ENCODE measurements around the gene FBXO8. TPM values are rescaled to one million over a fixed set of nuclear protein-coding genes. Genes with fewer than 3 reads are reported as not detected.
"Not testable (repeated sequence)": the region's sequence is repeated elsewhere in the genome, so short reads cannot be mapped to it uniquely, and the experiment has no call there.

Gene FBXO8
- total RNA-seq, 4 donors from 2014 or later: 38.4 to 47.0 (median 42.5) TPM

DNA sequence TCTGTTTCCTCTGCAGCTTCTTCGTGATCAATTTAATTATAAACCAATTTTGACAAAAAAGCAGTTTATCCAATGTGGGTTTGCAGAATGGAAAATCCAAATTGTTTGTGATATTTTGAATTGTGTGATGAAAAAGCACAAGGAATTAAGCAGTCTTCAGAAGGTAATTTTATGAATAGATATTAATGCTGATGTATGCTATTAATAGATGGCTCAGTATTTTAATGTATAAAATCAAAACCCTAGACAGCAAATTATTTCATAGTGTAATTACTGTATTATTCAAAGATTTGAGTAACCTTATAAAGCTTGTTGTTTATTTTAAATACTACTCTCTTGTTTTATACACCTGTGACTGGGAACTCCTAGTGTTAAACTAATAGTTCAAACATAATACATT, 20.2 kb upstream of the FBXO8 start:
- 99 to 100% methylated on average over 1 of the region's 1 CpG for WGBS, 2 donors
- Histone ChIP-seq H3K9me3 (no peaks in the 10 kb centered on the region), H3K4me3 (replicated peaks in 1 of 3) (no peak overlapping the region), H3K4me1 (no peaks in the 10 kb centered on the region), H3K36me3 (peaks cover 0 to 11% of the 10 kb centered on the region in 2 donors), H3K27me3 (no peaks in the 10 kb centered on the region), H3K27ac (no peak overlapping the region)
- intact Hi-C loops (cut with DNase I): no loop called here
- no peak for DNase-seq
- TF ChIP-seq POLR2A (IDR thresholded peaks at IDR 0.05): no peak
- TF ChIP-seq, protein P1, sequence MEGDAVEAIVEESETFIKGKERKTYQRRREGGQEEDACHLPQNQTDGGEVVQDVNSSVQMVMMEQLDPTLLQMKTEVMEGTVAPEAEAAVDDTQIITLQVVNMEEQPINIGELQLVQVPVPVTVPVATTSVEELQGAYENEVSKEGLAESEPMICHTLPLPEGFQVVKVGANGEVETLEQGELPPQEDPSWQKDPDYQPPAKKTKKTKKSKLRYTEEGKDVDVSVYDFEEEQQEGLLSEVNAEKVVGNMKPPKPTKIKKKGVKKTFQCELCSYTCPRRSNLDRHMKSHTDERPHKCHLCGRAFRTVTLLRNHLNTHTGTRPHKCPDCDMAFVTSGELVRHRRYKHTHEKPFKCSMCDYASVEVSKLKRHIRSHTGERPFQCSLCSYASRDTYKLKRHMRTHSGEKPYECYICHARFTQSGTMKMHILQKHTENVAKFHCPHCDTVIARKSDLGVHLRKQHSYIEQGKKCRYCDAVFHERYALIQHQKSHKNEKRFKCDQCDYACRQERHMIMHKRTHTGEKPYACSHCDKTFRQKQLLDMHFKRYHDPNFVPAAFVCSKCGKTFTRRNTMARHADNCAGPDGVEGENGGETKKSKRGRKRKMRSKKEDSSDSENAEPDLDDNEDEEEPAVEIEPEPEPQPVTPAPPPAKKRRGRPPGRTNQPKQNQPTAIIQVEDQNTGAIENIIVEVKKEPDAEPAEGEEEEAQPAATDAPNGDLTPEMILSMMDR (IDR thresholded peaks at IDR 0.05): no peak

DNA sequence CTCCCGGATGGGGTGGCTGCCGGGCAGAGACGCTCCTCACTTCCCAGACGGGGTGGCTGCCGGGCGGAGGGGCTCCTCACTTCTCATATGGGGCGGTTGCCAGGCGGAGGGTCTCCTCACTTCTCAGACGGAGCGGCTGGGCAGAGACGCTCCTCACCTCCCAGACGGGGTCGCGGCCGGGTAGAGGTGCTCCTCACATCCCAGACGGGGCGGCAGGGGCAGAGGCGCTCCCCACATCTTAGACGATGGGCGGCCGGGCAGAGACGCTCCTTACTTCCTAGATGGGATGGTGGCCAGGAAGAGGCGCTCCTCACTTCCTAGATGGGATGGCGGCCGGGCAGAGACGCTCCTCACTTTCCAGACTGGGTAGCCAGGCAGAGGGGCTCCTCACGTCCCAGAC, 11.7 kb upstream of the FBXO8 start:
- 80 to 100% methylated on average over 1 to 2 of the region's 27 CpGs for WGBS, 2 donors
- H3K36me3 ChIP-seq; H3K4me3 ChIP-seq (replicated peaks in 1 of 3); intact Hi-C loops (cut with DNase I); H3K9me3 ChIP-seq; DNase-seq; H3K27me3 ChIP-seq; H3K4me1 ChIP-seq; H3K27ac ChIP-seq: not testable (repeated sequence)

GRCh38 chr4:174294641-174295040, 11.2 kb upstream of the FBXO8 start:
- intact Hi-C loops (cut with DNase I); H3K27me3 ChIP-seq; H3K27ac ChIP-seq; DNase-seq; H3K4me3 ChIP-seq (replicated peaks in 1 of 3); H3K4me1 ChIP-seq; H3K9me3 ChIP-seq; H3K36me3 ChIP-seq: not testable (repeated sequence)
- no CpG with 5 or more reads among the region's 30 CpGs for WGBS, 2 donors

DNA sequence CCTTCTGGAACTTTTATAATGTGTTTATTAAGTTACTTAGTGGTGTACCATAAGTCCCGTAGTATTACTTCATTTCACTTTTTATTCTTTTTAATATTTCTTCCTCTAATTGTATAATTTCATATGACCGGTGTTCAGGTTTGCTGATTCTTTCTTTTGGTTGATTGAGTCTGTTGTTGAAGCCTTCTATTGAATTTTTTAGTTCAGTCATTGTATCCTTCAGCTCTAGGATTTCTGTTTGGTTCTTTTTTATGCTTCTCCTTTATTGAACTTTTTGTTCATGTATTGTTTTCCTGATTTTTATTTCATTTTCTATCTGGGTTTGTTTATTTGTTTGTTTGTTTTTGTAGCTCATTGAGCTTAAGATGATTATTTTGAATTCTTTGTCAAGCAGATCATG, 9.0 kb upstream of the FBXO8 start:
- H3K4me3 ChIP-seq (replicated peaks in 1 of 3): no peak overlapping the region
- WGBS, 2 donors: 98 to 99% methylated on average over 2 of the region's 2 CpGs
- intact Hi-C loops (cut with DNase I): no loop called here
- H3K4me1 ChIP-seq: no peaks in the 10 kb centered on the region
- H3K27ac ChIP-seq: no peak overlapping the region
- no peaks in the 10 kb centered on the region for H3K9me3 ChIP-seq
- TF ChIP-seq, protein P1 (IDR thresholded peaks at IDR 0.05): no peak
- TF ChIP-seq POLR2A (IDR thresholded peaks at IDR 0.05): no peak
- no peaks in the 10 kb centered on the region for H3K36me3 ChIP-seq
- no peak for DNase-seq
- no peaks in the 10 kb centered on the region for H3K27me3 ChIP-seq

GRCh38 chr4:174286870-174287269, 3.4 kb upstream of the FBXO8 start:
- no peak for DNase-seq
- intact Hi-C loops (cut with DNase I): no loop called here

DNA sequence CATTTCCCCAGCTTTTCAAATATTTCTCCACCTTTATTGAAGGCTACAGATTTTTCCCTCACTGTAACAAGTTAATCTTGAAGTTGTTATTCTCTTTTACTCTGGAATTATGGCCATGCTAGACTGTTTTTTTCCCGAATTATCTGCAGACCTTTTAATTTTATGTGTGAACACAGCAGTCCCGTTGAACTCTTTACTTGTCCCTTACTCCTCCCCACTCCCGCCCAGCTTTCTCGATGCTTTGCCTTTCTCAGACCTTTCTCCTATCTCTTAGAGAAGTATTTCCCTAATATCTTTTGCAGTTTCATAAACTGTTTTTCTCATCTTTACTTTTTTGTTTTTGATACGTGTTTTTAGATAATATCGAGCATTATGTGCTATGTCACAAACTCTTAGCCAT, 1.0 kb upstream of the FBXO8 start:
- DNase-seq: no peak

More at GRCh38 chr4:174286870-174287269, 3.4 kb upstream of the FBXO8 start:
- no peak for TF ChIP-seq POLR2A (IDR thresholded peaks at IDR 0.05)
- TF ChIP-seq, protein P1 (IDR thresholded peaks at IDR 0.05): no peak
- no peaks in the 10 kb centered on the region for H3K9me3 ChIP-seq
- H3K4me3 ChIP-seq (replicated peaks in 1 of 3): no peak overlapping the region
- no peaks in the 10 kb centered on the region for H3K27me3 ChIP-seq
- H3K27ac ChIP-seq: no peak overlapping the region
- no peaks in the 10 kb centered on the region for H3K36me3 ChIP-seq
- H3K4me1 ChIP-seq: peaks cover 6 to 15% of the 10 kb centered on the region in 2 donors
- 92 to 96% methylated on average over 3 of the region's 3 CpGs for WGBS, 2 donors

More for the DNA sequence above, 1.0 kb upstream of the FBXO8 start:
- Histone ChIP-seq H3K27ac (peak overlapping the region in 2 of 3 donors; percentile 97 to 99), H3K4me1 (peaks cover 12 to 20% of the 10 kb centered on the region in 2 donors), H3K36me3 (no peaks in the 10 kb centered on the region), H3K27me3 (no peaks in the 10 kb centered on the region), H3K4me3 (replicated peaks in 1 of 3) (peak overlapping the region; percentile 57 to 98 (median 62)), H3K9me3 (no peaks in the 10 kb centered on the region)
- WGBS, 2 donors: 9 to 14% methylated on average over 6 of the region's 6 CpGs
- intact Hi-C loops (cut with DNase I): no loop called here
- no peak for TF ChIP-seq POLR2A (IDR thresholded peaks at IDR 0.05)
- TF ChIP-seq, protein P1 (IDR thresholded peaks at IDR 0.05): no peak
